ENCODE measurements around the gene GLIS2. TPM values are rescaled to one million over a fixed set of nuclear protein-coding genes. Genes with fewer than 3 reads are reported as not detected.
A peak's percentile ranks its signal among the peaks of the same experiment; 100 is the strongest.

GLIS2 gene
- total and polyA plus RNA-seq, 10 of the 15 experiments (the other 5 are each of a cell fraction or from before 2014, with no cell fraction given) = 0.03 to 0.64 (median 0.18) TPM; not detected in 4

DNA sequence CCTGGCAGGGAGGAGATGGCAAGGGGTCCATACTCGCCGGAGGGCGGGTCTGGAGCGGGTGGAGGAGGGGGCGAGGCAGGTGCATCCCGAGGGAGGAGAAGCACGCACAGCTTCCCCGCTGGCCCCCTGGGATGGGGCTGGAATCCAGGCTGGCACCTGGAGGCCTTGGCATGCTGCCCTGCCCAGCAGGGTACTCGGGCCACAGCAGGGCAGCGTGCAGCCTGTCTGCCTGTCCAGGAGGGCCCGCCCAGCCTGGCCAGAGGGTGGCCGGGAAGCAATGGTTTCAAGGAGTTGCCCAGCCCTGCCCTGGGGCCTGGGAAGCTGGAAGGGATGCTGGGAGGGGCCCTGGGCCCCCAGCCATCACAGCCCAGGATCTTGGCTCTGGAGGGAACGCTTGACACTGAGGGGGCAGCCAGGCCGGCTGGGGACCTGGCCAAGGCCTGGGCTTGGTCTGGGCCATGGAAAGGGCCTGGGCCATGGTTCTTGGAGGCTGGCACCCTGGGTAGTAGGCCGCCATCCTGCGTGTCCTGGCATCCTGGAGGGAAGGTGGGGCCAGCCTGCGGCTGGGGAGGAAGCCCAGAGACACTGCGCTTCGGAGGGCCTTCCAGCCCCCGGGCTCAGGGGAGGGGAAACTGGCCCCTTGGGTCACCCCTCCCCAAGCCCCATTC lies 1.1 kb downstream of the GLIS2 start:
- intact Hi-C loops (cut with micrococcal nuclease; ENCODE audit: unreplicated experiment) = no loop called here
- Histone ChIP-seq H3K4me3 (no peak overlapping the region), H3K9ac (ENCODE audit: control insufficient read depth, insufficient read depth, low read length) (no peak overlapping the region), H3K79me2 (ENCODE audit: control insufficient read depth, insufficient read depth, low read length) (no peaks in the 10 kb centered on the region), H3K27me3 (replicated peaks in 1 of 2; ENCODE audit: control insufficient read depth in 2 of 2, insufficient read depth in 2 of 2, low read length in 1 of 2) (peaks cover 0 to 6% of the 10 kb centered on the region in 2 experiments; a peak in 1 of 4 replicates), H4K20me1 (ENCODE audit: control insufficient read depth, insufficient read depth) (no peaks in the 10 kb centered on the region), H3K4me1 (ENCODE audit: control insufficient read depth, insufficient read depth, low read length) (peaks cover 11% of the 10 kb centered on the region), H3K9me3 (replicated peaks; ENCODE audit: control insufficient read depth, insufficient read depth, low read length) (no peaks in the 10 kb centered on the region), H3K27ac (ENCODE audit: control insufficient read depth, insufficient read depth) (no peak overlapping the region), H3K4me2 (ENCODE audit: control insufficient read depth, insufficient read depth) (peak overlapping the region; percentile 42; the same call in 1 of the 2 replicates), H2AFZ (ENCODE audit: control insufficient read depth, low read depth, low read length) (no peak overlapping the region), H3K36me3 (ENCODE audit: control insufficient read depth in 2 of 2, insufficient read depth in 2 of 2, low read length in 1 of 2) (no peaks in the 10 kb centered on the region)
- no TSS peak for BruUV-seq (replicated peaks)
- SMC1A ChIA-PET (ENCODE audit: uncharacterized antibody, unreplicated experiment) = no interaction called here
- CTCF ChIA-PET = interaction anchor here (1.3 to 2.6 kb wide), 4 partner anchors 7 to 11 kb away, joined by 3 to 12 read pairs (median 5); no protein-coding TSS in a partner anchor
- 73% methylated on average over 18 of the region's 20 CpGs for whole genome bisulfite sequencing (ENCODE audit: insufficient coverage, insufficient replicate concordance, low lambda C conversion rate, missing lambda C conversion rate)
- no peak for FAIRE-seq
- DNase-seq (ENCODE audit: low read depth, low spot score) = no peak
- ATAC-seq = no peak
- POLR2A ChIA-PET = interaction anchor here (3.9 kb wide), 1 partner anchor 10 kb away, joined by 17 read pairs; no protein-coding TSS in a partner anchor
- in situ Hi-C loops (cut with MboI) = no loop called here
- RAD21 ChIA-PET (ENCODE audit: unreplicated experiment) = interaction anchor here (1.1 kb wide), 1 partner anchor 13 kb away, joined by 3 read pairs; no protein-coding TSS in a partner anchor
- TF ChIP-seq GABPA (IDR thresholded peaks at IDR 0.05; ENCODE audit: low read depth) (no peak), CBX5 (IDR thresholded peaks at IDR 0.05; ENCODE audit: low read depth) (no peak), FOXM1 (IDR thresholded peaks at IDR 0.05; ENCODE audit: low read depth, low read length) (no peak), NRF1 (conservative IDR thresholded peaks at IDR 0.05; ENCODE audit: low read depth, low read length) (no peak), PAX8 (IDR thresholded peaks at IDR 0.05) (no peak), POLR2AphosphoS2 (IDR thresholded peaks at IDR 0.05; ENCODE audit: low read depth, low read length) (no peak), EED (IDR thresholded peaks at IDR 0.05; ENCODE audit: low read depth) (no peak), EP300 (IDR thresholded peaks at IDR 0.05; ENCODE audit: borderline replicate concordance in 1 of 2, control insufficient read depth in 1 of 2, low read depth in 2 of 2, low read length in 2 of 2) (no peak), RAD51 (IDR thresholded peaks at IDR 0.05) (no peak), RELA (IDR thresholded peaks at IDR 0.05; ENCODE audit: borderline replicate concordance, partially characterized antibody) (no peak), ZBED1 (IDR thresholded peaks at IDR 0.05; ENCODE audit: borderline replicate concordance) (no peak), SMAD1 (IDR thresholded peaks at IDR 0.05; ENCODE audit: low read depth, partially characterized antibody) (no peak), PAX5 (IDR thresholded peaks at IDR 0.05; ENCODE audit: borderline replicate concordance, low read depth, low read length) (no peak), POLR2AphosphoS5 (IDR thresholded peaks at IDR 0.05; ENCODE audit: low read length) (no peak), LARP7 (IDR thresholded peaks at IDR 0.05) (no peak)
- TF ChIP-seq, protein P1, sequence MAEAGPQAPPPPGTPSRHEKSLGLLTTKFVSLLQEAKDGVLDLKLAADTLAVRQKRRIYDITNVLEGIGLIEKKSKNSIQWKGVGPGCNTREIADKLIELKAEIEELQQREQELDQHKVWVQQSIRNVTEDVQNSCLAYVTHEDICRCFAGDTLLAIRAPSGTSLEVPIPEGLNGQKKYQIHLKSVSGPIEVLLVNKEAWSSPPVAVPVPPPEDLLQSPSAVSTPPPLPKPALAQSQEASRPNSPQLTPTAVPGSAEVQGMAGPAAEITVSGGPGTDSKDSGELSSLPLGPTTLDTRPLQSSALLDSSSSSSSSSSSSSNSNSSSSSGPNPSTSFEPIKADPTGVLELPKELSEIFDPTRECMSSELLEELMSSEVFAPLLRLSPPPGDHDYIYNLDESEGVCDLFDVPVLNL (IDR thresholded peaks at IDR 0.05; ENCODE audit: low read depth, low read length) = no peak
- TF ChIP-seq, protein P2, sequence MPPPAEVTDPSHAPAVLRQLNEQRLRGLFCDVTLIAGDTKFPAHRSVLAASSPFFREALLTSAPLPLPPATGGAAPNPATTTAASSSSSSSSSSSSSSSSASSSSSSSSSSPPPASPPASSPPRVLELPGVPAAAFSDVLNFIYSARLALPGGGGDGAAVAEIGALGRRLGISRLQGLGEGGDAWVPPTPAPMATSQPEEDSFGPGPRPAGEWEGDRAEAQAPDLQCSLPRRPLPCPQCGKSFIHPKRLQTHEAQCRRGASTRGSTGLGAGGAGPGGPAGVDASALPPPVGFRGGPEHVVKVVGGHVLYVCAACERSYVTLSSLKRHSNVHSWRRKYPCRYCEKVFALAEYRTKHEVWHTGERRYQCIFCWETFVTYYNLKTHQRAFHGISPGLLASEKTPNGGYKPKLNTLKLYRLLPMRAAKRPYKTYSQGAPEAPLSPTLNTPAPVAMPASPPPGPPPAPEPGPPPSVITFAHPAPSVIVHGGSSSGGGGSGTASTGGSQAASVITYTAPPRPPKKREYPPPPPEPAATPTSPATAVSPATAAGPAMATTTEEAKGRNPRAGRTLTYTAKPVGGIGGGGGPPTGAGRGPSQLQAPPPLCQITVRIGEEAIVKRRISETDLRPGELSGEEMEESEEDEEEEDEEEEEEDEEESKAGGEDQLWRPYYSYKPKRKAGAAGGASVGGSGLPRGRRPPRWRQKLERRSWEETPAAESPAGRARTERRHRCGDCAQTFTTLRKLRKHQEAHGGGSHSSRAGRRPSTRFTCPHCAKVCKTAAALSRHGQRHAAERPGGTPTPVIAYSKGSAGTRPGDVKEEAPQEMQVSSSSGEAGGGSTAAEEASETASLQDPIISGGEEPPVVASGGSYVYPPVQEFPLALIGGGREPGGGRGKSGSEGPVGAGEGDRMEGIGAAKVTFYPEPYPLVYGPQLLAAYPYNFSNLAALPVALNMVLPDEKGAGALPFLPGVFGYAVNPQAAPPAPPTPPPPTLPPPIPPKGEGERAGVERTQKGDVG (CRISPR knock-in tag; IDR thresholded peaks at IDR 0.05) = no peak
